NCI-H146 treated with DMSO at 0.1 percent for 48 hours (cell line): ENCODE data around the gene XYLB.
"Not testable (repeated sequence)": the region's sequence is repeated elsewhere in the genome, so short reads cannot be mapped to it uniquely, and the experiment has no call there.

ENCODE experiments used
- DNase-seq: peaks from one replicate; lab custom pipeline; 2025; ENCODE audit not compliant: unreplicated experiment; lab: John Stamatoyannopoulos, UW

The XYLB gene

GRCh38 chr3:38320638-38321037 lies 25.9 kb upstream of the XYLB start:
- not testable (repeated sequence) for DNase-seq

DNA sequence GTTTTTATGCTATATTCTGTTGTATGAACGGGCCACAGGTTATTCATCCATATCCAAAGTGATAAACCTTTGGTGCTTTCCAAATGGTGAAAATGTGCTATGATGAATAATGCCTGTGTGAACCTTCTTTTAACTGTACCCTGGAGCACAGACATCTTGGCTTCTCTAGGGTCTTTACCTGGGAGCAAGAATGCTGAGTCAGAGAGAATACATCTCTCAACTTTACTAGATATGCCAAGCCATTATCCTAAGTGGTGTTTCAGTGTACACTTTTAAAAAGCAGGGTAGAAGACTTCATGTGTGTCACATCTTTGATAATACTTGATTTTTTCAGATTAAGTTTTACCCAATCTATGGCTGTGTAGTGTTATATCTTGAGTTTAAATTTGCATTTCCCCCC lies 23.5 kb upstream of the XYLB start:
- DNase-seq = no peak

- DNase-seq = no peak
Measured at GRCh38 chr3:38325256-38325655, 21.3 kb upstream of the XYLB start.

DNA sequence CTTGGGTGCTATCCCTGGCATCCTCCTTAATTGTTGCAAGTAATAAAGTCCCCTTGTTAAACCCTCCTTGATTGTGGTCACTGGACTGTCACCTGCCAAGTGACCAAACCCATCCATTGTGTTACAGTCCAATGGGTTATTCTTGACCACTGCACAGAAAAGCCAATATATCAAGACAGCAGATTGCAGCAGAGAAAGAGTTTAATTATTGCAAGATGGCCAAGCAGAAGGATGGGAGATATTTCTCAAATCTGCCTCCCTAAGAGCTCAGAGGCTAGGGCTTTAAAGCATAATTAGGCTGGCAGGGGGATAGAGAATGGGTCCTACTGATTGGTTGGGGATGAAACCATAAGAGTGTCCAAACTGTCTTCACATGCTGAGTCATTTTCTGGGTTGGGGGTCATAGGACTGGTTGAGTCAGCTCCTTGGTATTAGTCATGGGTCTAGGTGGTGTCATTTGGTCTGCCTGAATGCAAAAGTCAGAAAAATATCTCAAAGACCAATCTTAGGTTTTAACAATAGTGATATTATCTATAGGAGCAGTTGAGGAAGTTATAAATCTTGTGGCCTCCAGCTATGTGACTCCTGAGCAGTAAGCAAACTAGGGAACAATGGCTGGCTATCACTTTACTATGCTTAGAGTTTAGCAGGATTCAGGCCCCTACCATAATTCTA lies 19.1 kb upstream of the XYLB start:
- no peak for DNase-seq

DNA sequence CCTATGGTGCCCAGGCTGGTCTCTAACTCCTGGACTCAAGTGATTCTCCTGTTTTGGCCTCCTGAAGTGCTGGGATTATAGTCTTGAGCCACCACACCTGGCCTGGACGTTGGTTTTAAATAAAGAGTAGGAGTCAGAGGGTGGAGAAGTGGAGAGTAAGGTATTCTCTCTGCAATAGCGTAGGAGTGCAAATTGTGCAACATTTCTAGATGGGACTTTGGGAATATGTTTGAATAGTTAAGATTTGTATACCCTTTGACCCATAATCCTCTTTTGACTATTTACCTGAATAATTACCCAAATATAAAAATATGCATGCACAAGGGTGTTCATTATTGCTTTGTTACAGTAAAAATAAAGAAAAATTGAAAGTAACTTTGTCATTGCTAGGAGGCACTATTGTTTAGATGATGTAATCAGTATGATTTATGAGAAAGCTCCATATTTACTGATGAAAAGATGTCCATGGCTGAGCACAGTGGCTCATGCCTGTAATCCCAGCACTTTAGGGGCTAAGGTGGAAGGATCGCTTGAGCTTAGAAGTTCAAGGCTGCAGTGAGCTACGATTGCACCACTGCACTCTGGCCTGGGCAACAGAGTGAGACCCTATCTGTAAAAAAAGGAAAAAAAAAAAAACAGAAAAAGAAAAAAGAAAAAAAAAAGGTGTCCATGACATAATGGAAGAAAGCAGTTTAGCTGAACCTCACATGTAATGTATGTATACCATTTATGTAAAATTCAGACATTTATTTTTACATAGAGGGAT lies 15.1 kb upstream of the XYLB start:
- no peak for DNase-seq

GRCh38 chr3:38332201-38332600 lies 14.4 kb upstream of the XYLB start:
- no peak for DNase-seq

DNA sequence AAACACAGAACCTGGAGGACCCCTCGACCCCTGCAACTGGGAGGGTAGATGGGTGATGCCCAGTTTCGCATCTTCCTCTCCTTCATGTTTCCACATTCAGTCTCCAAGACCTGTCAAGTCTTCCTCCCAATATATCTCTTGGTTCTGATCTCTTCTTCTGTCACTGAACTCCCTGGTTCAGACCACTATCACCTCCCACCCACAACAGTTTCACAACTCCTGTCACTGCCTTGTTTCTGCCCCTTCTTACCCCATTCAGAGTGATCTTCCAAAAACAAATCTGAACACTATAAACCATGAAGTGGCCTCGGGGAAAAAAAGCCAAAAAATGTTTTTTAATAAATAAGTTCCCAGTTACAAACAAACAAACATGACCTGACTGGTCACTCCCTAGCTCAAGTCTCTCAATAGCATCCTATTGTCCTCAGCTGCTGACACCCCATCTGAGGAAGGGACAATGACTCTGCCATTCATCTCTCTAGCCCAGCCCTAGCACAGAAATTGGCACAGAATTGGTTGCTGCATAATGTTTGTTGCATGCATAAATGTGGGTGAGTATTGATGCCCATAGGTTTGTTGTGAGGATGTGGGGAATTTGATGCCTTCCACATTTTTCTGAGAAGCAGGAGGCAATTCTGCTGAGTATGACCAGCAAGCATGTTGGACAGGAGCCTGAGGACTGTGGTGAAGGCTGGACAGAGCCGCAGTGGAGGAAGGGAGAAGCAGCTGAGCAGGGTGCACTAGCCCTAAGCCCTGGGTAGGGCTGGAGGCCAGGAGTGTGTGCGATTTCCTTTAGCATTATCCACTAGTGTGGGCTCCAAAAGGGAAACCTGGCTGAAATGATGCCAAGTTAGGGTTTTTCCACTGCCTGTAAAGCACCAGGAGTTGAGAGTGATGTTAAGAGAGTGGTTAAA lies 12.2 kb upstream of the XYLB start:
- DNase-seq = no peak

- no peak for DNase-seq
Measured at GRCh38 chr3:38335263-38335662, 11.3 kb upstream of the XYLB start.

GRCh38 chr3:38337703-38338102 lies 8.9 kb upstream of the XYLB start:
- no peak for DNase-seq

- DNase-seq = no peak
Measured at GRCh38 chr3:38343797-38344594, 2.6 kb upstream of the XYLB start.

GRCh38 chr3:38345879-38346586 lies 552 bp upstream of the XYLB start:
- DNase-seq = no peak

DNA sequence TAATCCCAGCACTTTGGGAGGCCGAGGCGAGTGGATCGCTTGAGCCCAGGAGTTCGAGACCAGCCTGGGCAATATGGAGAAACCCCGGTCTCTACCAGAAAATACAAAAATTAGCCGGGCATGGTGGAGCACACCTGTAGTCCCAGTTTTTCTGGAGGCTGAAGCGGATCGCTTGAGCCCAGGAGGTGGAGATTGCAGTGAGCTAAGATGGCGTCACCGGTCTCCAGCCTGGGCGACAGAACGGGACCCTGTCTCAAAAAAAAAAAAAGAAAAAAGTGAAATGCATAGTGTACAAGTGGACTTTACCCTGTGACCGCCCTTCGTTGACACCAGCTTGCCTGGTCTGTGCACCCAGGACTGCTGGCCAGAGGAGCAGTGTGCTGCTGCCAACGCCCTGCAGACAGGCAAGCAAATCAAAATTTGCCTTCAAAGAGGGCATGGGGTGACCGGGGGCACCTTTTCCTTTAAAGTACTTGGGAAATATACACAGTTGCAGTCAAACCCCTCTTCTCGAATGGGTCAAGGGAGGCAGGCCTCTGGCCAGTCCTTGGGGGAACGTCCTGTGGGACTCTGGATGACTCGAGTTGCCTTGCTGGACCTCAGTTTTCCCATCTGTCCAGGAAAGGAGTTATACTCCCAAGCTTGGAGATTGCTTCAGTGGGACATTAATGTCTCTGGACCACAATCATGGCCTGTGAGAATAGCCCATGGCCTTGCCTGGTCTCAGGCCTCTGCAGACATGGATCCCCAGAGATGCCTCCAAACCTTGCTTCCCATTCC lies 1.0 kb downstream of the XYLB start:
- DNase-seq = no peak

DNA sequence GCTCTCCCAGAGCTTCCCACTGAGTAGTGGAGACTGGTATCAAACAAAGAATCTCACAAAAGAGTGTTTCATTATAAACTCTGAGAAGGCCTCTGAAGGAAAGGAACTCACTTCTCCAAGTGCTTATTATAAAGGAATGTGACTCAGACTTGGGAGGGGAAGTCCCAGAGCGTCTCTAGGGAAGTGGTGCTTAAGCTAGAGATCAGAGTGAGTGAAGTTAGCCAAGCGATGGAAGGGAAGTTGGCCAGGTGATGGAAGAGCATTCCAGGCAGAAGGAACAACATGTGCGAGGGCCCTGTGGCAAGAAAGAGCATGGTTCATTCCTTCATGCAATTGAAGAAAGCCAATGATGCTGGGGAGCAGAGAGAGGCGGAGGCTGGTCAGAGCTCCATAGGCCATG lies 2.3 kb downstream of the XYLB start:
- DNase-seq = no peak

DNA sequence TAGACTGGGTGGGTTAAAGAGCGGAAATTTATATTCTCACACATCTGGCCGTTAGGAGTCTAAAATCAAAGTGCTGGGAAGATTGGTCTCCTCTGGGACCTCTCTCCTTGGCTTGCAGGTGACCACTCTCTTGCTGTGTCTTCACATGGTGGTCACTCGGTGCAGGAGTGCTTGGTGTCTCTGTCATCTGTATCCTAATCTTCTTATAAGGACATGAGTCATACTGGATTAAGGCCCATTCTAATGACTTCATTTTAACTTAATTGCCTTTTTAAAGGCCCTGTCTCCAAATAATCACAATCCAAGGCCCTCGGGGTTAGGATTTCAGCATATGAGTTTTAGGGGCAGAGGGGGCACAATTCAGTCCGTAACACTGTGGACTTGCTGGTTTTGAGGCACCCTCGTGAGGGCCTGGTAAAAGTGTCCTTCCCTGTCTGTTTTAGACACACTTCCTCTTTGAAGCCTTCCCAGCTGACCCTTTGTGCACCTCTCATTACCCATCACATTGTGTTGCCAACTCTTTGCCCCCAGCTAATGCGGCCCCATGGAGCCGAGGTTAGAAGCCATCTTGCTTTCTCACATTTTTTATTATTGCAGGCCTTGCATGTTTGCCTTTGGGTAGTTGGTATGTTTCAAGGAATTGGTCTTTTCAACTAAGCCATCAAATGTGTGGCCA lies 3.2 kb downstream of the XYLB start:
- DNase-seq = no peak

DNA sequence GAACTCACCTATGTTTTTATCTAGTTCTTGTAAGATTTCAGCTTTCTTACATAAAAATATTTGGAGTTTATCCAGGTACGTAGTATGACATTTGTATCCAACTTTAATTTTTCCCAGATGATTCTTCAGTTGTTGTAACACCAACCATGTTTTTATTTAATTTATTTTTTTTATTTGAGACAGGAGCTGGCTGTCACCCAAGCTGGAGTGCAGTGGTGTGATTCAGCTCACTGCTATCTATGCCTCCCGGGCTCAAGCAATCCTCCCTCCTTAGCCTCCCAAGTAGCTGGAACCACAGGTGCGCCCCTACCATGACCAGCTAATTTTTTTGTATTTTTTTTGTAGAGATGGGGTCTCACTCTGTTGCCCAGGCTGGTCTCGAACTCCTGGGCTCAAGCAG lies 6.6 kb downstream of the XYLB start:
- DNase-seq = no peak

- DNase-seq = no peak
Measured at GRCh38 chr3:38354588-38355330, 8.2 kb downstream of the XYLB start.

GRCh38 chr3:38359038-38359437 lies 12.5 kb downstream of the XYLB start:
- no peak for DNase-seq

GRCh38 chr3:38360345-38360744 lies 13.8 kb downstream of the XYLB start:
- DNase-seq = no peak
